BE2C (cell line): Measurements from ENCODE around the gene SPOCK2.

Experiments
- DNase-seq: peaks from one replicate; pipeline ENCODE4 v3.0.0-alpha.2; 2020
- H3K27me3 ChIP-seq: fragments of 250-450 bp; sonication (Bioruptor Pico); 2 replicates; pipeline ENCODE4 v1.5.1; 2020; ENCODE audit warnings: mild to moderate bottlenecking
- H3K36me3 ChIP-seq: fragments of 250-450 bp; sonication (Bioruptor Pico); 2 replicates; pipeline ENCODE4 v1.5.1; 2020; ENCODE audit warnings: mild to moderate bottlenecking
- H3K4me1 ChIP-seq: fragments of 250-450 bp; sonication (Bioruptor Pico); 2 replicates; pipeline ENCODE4 v1.5.1; 2020
- H3K4me3 ChIP-seq: 2 replicates; pipeline ENCODE4 v1.5.1; 2011; ENCODE audit warnings: low read depth, low read length
- H3K9me3 ChIP-seq: fragments of 250-450 bp; sonication (Bioruptor Pico); 2 replicates; pipeline ENCODE4 v1.5.1; 2020
- CTCF ChIP-seq: IDR thresholded peaks from 2 replicates; pipeline ENCODE4 v1.5.1; 2012; ENCODE audit warnings: mild to moderate bottlenecking, low read depth, low read length

Gene SPOCK2

GRCh38 chr10:72076756-72077155 lies 11.6 kb downstream of the SPOCK2 start:
- no peak overlapping the region for H3K4me3 ChIP-seq
- no peak for TF ChIP-seq CTCF
- no peaks in the 10 kb centered on the region for H3K4me1 ChIP-seq
- H3K27me3 ChIP-seq, result no peaks in the 10 kb centered on the region
- no peaks in the 10 kb centered on the region for H3K36me3 ChIP-seq
- DNase-seq, result no peak
- H3K9me3 ChIP-seq, result no peaks in the 10 kb centered on the region

- Histone ChIP-seq H3K27me3 (no peaks in the 10 kb centered on the region), H3K36me3 (no peaks in the 10 kb centered on the region), H3K4me1 (no peaks in the 10 kb centered on the region), H3K4me3 (no peak overlapping the region), H3K9me3 (no peaks in the 10 kb centered on the region)
- no peak for TF ChIP-seq CTCF
- no peak for DNase-seq
Measured at GRCh38 chr10:72075376-72076115, 12.8 kb downstream of the SPOCK2 start.

- Histone ChIP-seq H3K4me3 (no peak overlapping the region), H3K27me3 (no peaks in the 10 kb centered on the region), H3K9me3 (no peaks in the 10 kb centered on the region), H3K36me3 (no peaks in the 10 kb centered on the region), H3K4me1 (peaks cover 4% of the 10 kb centered on the region)
- DNase-seq, result no peak
- TF ChIP-seq CTCF, result no peak
Measured at GRCh38 chr10:72074574-72075375, 13.6 kb downstream of the SPOCK2 start.

GRCh38 chr10:72073708-72074573 lies 14.4 kb downstream of the SPOCK2 start:
- TF ChIP-seq CTCF, result no peak
- Histone ChIP-seq H3K4me3 (no peak overlapping the region), H3K4me1 (peaks cover 6% of the 10 kb centered on the region), H3K36me3 (no peaks in the 10 kb centered on the region), H3K9me3 (no peaks in the 10 kb centered on the region), H3K27me3 (no peaks in the 10 kb centered on the region)
- no peak for DNase-seq

- Histone ChIP-seq H3K4me3 (no peak overlapping the region), H3K27me3 (no peaks in the 10 kb centered on the region), H3K9me3 (no peaks in the 10 kb centered on the region), H3K36me3 (no peaks in the 10 kb centered on the region), H3K4me1 (peaks cover 10% of the 10 kb centered on the region)
- no peak for TF ChIP-seq CTCF
- no peak for DNase-seq
Measured at GRCh38 chr10:72072639-72073038, 15.7 kb downstream of the SPOCK2 start.
